Activated naive CD8-positive, alpha-beta T cell (primary cell): ENCODE measurements around the gene RBM24.
"Not testable (repeated sequence)": the region's sequence is repeated elsewhere in the genome, so short reads cannot be mapped to it uniquely, and the experiment has no call there.

Experiments
- H3K27ac Mint-ChIP-seq: one replicate; pipeline ENCODE4 v1.8.0; 2021; ENCODE audit warnings: mixed read lengths
- H3K27me3 Mint-ChIP-seq: one replicate; pipeline ENCODE4 v1.8.0; 2021; ENCODE audit warnings: mixed read lengths
- H3K36me3 Mint-ChIP-seq: one replicate; pipeline ENCODE4 v1.8.0; 2021; ENCODE audit warnings: mixed read lengths
- H3K4me1 Mint-ChIP-seq: one replicate; pipeline ENCODE4 v1.8.0; 2021; ENCODE audit warnings: low read depth, mixed read lengths
- H3K4me3 Mint-ChIP-seq: one replicate; pipeline ENCODE4 v1.8.0; 2021; ENCODE audit warnings: mild to moderate bottlenecking, mixed read lengths
- H3K9me3 Mint-ChIP-seq: one replicate; pipeline ENCODE4 v1.8.0; 2021; ENCODE audit warnings: low read depth, mixed read lengths

The RBM24 gene

DNA sequence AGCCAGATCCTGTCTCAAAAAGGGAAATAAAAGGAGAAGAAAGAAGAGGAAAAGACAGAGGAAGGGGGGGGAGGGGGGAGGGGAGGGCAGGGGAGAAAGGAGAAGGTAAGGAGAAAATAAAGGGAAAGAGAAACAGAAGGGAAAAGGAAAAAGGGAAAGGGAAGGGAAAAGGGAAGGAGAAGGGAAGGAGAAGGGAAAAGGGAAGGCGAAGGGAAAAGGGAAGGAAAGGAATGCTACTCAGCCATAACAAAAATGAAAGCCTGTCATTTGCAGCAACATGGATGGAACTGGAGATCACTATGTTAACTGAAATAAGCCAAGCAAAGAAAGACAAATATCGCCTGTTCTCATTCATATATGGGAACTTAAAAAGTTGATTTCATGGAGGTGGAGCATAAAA, 22.3 kb downstream of the RBM24 start:
- Mint-ChIP-seq H3K27ac (no peak overlapping the region), H3K36me3 (no peaks in the 10 kb centered on the region), H3K9me3 (peaks cover 3% of the 10 kb centered on the region), H3K27me3 (peaks cover 8% of the 10 kb centered on the region), H3K4me3 (no peak overlapping the region), H3K4me1 (no peaks in the 10 kb centered on the region)

DNA sequence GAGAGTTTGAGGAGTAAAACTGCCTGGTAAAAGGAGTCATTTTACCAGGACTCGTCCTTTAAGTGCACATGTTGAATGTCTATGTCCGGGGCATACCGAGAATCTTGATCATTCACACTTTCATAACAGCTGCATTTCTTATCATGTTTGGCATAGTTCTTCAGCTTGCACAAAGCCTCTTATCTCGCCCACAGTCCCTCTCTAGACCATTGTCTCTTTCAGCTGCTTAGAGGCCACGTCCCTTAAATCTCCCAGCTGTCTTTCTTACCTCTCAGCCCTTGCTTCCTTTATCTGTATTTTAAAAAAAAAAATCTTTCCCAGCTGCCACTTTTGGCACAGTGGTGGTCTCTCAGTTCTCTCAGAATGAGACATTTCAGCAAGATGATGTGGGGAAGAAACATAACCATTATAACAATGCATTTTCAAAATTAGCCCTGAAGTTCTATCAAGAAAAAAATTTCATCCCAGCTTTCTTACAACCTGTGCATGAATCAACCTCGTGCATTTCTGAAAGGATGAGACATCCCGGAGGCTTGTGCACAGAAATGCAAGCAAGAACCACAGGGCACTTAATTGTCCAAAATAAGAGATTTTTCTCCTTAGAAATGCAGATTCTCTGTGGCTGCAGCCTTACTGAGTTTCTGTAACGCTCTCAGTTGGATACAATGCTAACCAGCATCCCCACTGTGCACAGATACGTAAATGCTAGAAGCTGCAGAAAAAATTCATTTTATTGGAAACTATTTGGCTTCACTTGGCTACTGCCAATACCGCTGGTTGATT, 24.2 kb downstream of the RBM24 start:
- H3K27me3 Mint-ChIP-seq = peaks cover 3% of the 10 kb centered on the region
- no peak overlapping the region for H3K27ac Mint-ChIP-seq
- no peak overlapping the region for H3K4me3 Mint-ChIP-seq
- H3K9me3 Mint-ChIP-seq = peaks cover 3% of the 10 kb centered on the region
- H3K4me1 Mint-ChIP-seq = no peaks in the 10 kb centered on the region
- no peaks in the 10 kb centered on the region for H3K36me3 Mint-ChIP-seq

DNA sequence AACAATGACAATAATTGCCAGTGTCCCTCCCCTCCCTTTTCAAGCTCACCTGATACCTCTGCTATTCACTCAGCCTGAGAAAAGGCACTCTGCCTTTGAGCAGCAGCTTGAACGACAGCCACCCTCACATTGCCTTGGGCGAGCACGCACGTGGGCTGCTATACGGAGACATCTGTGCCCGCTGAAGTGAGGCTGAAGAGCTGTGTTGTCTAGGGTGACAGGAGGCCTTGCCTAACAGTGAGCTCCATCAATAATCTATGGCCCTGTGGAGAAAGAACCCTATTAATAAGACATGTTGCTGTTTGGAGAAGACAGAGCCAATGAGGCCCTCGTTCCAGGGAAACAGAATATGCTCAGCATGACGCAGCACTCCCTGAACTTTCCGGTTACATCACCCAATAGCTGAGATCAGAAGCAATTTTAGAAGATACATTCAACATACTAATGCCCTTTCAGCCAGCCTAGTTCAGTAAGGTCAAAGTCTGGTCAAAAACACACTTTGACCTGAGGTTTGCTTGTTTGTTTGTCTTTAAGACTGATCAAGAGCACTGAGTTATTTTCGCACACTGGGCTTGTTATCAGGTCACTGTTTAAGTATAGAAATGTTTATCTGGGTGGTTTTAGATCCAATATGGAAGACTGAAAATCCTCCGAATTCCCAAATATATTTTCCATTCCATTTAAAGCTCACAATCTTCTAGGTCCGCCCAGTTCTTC, 30.6 kb downstream of the RBM24 start:
- Mint-ChIP-seq H3K4me3 (no peak overlapping the region), H3K27me3 (peaks cover 3% of the 10 kb centered on the region), H3K27ac (no peak overlapping the region), H3K9me3 (no peaks in the 10 kb centered on the region), H3K36me3 (no peaks in the 10 kb centered on the region), H3K4me1 (no peaks in the 10 kb centered on the region)

DNA sequence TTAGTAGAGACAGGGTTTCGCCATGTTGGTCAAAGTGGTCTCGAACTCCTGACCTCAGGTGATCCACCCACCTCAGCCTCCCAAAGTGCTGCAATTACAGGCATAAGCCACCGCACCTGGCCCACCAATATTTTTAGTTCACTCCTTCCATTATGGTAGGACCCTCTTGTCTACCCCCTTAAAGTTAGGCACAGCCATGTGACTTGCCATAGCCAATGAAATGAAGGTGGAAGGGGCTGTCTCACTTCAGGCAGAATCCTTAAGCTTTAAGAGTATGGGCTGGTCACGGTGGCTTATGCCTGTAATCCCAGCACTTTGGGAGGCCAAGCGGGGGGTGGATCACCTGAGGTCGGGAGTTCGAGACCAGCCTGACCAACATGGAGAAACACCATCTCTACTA, 32.1 kb downstream of the RBM24 start:
- H3K27ac Mint-ChIP-seq, H3K4me3 Mint-ChIP-seq, H3K27me3 Mint-ChIP-seq, H3K9me3 Mint-ChIP-seq, H3K36me3 Mint-ChIP-seq, H3K4me1 Mint-ChIP-seq: not testable (repeated sequence)

DNA sequence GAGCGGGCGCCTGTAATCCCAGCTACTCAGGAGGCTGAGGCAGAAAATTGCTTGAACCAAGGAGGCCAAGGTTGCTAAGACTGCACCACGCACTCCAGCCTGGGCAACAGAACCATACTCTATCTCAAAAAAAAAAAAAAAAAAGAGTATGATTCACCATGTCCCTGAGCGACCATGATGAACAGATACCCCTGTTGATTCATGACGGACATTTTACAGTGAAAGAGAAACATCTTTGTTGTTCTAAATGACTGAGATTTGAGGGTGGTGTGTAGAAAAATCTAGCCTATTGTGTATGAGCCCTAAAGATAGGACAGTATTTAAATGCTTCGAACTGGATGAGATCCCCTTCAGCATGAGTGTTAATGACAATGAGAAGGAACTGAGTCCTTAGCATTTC, 32.8 kb downstream of the RBM24 start:
- Mint-ChIP-seq H3K27me3 (peaks cover 5% of the 10 kb centered on the region), H3K36me3 (no peaks in the 10 kb centered on the region), H3K9me3 (no peaks in the 10 kb centered on the region), H3K27ac (no peak overlapping the region), H3K4me1 (no peaks in the 10 kb centered on the region), H3K4me3 (no peak overlapping the region)

DNA sequence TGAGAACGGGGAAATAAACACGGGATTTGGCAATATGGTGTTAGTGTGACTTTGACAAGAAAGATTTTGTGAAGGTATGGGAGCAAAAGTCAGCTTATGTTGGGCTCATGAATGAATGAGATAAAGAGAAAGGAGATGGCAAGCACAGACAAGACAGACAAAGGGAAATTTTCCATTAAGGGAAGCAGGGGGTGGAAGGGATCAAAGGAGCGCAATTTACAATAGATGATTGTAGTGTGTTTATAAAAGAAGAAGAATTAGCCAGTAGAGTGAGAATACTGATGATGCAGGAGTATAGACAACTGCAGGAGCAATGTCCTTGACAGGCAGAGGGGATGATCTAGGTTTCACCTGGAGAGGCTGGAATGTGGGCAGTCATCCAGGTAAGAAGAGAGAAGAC, 34.1 kb downstream of the RBM24 start:
- Mint-ChIP-seq H3K27me3 (peaks cover 5% of the 10 kb centered on the region), H3K27ac (no peak overlapping the region), H3K4me1 (no peaks in the 10 kb centered on the region), H3K4me3 (no peak overlapping the region), H3K36me3 (no peaks in the 10 kb centered on the region), H3K9me3 (no peaks in the 10 kb centered on the region)

DNA sequence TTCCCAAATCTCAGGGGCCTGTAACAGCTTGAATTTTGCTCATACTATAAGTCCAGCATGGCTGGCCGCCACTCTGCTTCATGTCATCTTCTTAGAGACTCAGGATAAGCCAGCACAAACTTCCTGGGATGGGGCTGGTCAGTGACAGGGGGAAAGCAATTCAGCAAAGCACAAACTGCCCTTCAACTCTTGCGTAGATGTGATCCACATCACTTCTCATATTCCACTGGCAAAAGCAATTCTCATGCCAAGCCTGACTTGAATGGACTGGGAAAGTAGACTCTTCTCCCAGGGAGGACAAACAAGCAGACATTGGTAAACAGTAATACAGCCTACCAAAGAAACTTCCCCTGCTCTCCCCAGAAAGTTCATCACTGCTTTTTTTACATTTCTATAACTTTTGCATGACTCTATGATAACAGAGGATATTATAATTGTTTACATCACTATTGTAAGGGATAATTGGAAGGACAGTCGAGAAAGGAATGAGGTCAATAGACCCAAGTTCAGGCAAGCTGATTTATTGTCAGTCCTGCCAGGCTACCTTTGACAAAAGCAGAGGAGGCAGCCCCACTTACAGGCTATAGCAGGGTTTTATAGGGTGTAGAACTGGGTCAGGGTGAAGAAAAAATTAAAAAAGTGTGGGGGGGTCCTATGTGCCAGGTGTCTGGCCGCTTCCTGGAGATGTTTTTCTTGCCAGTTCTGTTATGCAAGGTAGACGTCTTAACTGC, 37.4 kb downstream of the RBM24 start:
- Mint-ChIP-seq H3K4me3 (no peak overlapping the region), H3K36me3 (no peaks in the 10 kb centered on the region), H3K27me3 (peaks cover 5% of the 10 kb centered on the region), H3K9me3 (no peaks in the 10 kb centered on the region), H3K4me1 (no peaks in the 10 kb centered on the region), H3K27ac (no peak overlapping the region)

DNA sequence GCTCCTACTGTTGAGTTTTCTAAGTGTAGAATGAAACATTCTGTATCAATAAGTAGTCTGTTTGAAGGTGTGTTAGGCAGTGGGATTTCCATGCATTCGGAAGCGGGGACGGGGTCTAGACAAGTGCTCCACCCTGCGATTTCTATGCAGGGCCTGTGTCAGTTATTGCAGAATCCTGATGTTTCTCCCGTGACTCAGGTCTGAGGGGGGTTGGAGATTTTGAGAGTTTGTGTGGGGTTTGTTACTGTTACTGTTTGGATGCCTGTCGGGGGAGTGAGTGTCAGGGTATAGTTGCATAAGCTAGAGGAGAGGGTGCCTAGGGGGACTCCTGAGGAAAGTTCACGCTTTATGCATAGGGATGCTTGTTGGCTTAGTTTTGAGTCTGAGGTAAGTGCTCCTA, 39.1 kb downstream of the RBM24 start:
- H3K27ac Mint-ChIP-seq, H3K4me1 Mint-ChIP-seq, H3K27me3 Mint-ChIP-seq, H3K9me3 Mint-ChIP-seq, H3K36me3 Mint-ChIP-seq, H3K4me3 Mint-ChIP-seq: not testable (repeated sequence)

DNA sequence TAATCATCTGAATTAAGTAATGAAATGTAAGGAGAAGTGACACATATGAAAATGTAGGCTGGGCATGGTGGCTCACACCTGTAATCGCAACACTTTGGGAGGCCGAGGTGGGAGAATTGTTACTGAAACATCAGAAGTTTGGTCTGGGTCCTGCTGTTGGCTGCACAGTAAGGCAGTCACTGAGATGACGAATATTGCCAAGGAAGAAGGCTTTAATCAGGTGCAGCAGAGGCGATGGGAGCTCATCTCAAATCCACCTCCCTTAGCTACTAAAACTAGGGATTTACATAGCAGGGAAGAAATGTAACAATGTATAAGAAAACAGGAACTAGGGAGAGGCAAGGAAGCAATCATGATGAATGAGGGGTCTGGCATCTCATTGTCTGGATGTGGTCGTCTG, 50.1 kb downstream of the RBM24 start:
- H3K4me3 Mint-ChIP-seq = no peak overlapping the region
- H3K4me1 Mint-ChIP-seq = no peaks in the 10 kb centered on the region
- no peaks in the 10 kb centered on the region for H3K27me3 Mint-ChIP-seq
- H3K27ac Mint-ChIP-seq = no peak overlapping the region
- H3K36me3 Mint-ChIP-seq = no peaks in the 10 kb centered on the region
- H3K9me3 Mint-ChIP-seq = no peaks in the 10 kb centered on the region

DNA sequence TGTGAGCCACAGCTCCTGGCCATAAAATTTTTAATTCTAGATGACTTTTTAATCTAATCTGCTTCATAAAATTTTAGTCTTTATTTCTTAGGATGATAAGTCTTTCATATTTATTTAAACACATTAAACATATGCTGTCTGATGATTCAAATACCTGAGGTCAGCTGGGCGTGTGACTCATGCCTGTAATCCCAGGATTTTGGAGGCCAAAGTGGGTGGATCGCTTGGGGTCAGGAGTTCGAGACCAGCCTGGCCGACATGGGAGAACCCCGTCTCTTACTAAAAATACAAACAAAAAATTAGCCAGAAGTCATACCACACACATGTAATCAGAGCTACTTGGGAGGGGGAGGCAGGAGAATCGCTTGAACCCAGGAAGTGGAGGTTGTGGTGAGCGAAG, 53.1 kb downstream of the RBM24 start:
- Mint-ChIP-seq H3K36me3 (no peaks in the 10 kb centered on the region), H3K4me3 (no peak overlapping the region)

DNA sequence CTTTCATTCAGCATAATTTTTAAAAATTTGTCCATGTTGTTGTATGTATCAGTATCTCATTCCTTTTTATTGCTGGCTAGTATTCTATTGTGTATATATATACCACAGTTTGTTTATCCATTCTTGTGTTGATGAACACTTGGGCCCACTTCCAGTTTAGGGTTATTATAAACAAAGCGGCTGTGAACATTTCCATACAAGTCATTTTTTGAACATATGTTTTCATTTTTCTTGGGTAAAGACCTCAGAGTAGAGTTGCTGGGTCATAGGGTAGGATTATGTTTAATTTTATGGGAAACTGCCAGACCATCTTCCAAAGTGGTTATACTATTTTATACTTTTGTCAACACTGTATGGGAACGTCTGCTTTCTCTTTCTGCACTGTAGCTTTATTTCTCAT, 55.3 kb downstream of the RBM24 start:
- no peaks in the 10 kb centered on the region for H3K9me3 Mint-ChIP-seq
- peaks cover 2% of the 10 kb centered on the region for H3K27me3 Mint-ChIP-seq
- H3K36me3 Mint-ChIP-seq = no peaks in the 10 kb centered on the region
- no peaks in the 10 kb centered on the region for H3K4me1 Mint-ChIP-seq
- no peak overlapping the region for H3K4me3 Mint-ChIP-seq
- H3K27ac Mint-ChIP-seq = no peak overlapping the region

More for the DNA sequence above, 53.1 kb downstream of the RBM24 start:
- Mint-ChIP-seq H3K27ac (no peak overlapping the region), H3K9me3 (no peaks in the 10 kb centered on the region), H3K4me1 (no peaks in the 10 kb centered on the region), H3K27me3 (peaks cover 2% of the 10 kb centered on the region)

DNA sequence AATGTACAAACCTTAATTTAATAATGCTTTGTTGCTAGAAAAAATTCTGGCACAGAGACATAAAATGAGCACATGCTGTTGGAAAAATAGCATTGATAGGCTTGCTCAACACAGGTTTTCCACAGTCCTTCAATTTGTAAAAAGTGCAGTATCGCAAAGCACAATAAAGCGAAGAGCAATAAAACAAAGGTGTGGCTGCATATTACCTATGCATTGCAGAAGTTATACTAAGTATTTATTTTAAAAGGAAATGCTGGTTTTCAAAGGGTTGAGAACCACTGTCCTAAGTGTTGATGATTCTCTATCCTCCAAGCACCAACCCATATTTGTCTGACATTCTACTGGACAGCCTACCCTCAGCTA, 58.1 kb downstream of the RBM24 start:
- Mint-ChIP-seq H3K27ac (no peak overlapping the region), H3K4me1 (no peaks in the 10 kb centered on the region), H3K4me3 (no peak overlapping the region), H3K36me3 (no peaks in the 10 kb centered on the region), H3K27me3 (peaks cover 10% of the 10 kb centered on the region), H3K9me3 (no peaks in the 10 kb centered on the region)

DNA sequence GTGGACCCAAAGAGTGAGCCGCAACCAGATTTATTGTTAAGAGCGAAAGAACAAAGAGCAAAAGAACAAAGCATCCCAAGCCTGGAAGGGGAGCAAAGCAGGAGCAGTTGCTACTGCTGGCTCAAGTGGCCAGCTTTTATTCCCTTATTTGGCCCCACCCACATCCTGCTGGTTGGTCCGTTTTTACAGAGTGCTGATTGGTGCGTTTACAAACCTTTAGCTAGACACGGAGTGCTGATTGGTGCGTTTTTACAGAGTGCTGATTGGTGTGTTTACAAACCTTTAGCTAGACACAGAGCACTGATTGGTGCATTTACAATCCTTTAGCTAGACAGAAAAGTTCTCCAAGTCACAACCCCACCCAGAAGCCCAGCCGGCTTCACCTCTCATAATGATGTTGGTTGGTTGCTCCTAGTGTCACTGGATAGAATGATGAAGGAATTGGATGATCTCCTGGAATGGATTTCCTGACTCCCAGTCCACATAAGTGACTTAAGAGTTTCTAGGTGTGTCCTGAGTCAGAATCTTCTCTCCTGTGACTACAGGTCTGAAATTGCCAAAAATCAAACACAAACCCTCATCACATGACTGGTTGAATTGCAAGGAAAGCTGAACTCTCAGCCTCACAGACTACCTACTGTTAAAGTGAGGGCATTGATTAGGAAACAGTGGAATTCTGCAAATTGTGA, 60.1 kb downstream of the RBM24 start:
- no peak overlapping the region for H3K4me3 Mint-ChIP-seq
- no peak overlapping the region for H3K27ac Mint-ChIP-seq
- H3K9me3 Mint-ChIP-seq = no peaks in the 10 kb centered on the region
- H3K27me3 Mint-ChIP-seq = peaks cover 10% of the 10 kb centered on the region
- no peaks in the 10 kb centered on the region for H3K36me3 Mint-ChIP-seq
- H3K4me1 Mint-ChIP-seq = no peaks in the 10 kb centered on the region

DNA sequence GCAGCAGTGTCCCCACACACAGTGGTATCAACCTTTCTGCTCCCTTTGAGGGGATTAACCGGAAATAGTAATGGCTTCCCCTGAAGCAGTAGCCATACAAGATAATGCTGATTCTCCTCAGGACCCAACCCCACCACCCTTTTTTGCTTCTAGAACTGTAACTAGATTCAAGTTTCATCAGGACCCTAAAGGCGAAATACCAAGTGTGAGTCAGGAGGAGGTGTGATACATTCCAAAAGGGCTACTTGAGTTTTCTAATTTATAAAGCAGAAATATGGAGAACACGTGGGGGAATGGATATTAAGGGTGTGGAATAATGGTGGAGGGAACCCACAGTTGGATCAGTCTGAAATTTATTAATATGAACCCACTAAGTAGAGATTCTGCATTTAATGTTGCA, 60.7 kb downstream of the RBM24 start:
- no peak overlapping the region for H3K4me3 Mint-ChIP-seq

DNA sequence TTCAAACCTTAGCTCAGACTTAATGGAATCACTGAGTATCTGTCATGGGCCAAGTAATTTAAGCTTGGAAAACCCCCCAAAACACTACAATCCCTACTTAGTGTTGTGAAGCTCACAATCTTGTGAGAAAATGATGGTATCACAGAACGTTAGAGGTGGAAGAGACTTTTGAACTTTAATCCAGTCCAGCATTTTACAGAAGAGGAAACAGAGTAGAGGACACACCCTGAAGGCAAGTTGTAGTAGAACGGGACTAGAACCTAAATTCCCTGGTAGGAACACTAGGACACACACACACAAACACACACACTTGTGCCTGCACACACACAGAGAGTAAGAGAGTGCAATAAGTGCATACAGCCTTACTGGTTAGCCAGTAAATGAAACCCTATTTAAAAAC, 62.1 kb downstream of the RBM24 start:
- no peaks in the 10 kb centered on the region for H3K4me1 Mint-ChIP-seq
- H3K36me3 Mint-ChIP-seq = no peaks in the 10 kb centered on the region
- H3K27ac Mint-ChIP-seq = no peak overlapping the region
- peaks cover 9% of the 10 kb centered on the region for H3K27me3 Mint-ChIP-seq
- no peaks in the 10 kb centered on the region for H3K9me3 Mint-ChIP-seq
- H3K4me3 Mint-ChIP-seq = no peak overlapping the region

More for the DNA sequence above, 60.7 kb downstream of the RBM24 start:
- Mint-ChIP-seq H3K4me1 (no peaks in the 10 kb centered on the region), H3K36me3 (no peaks in the 10 kb centered on the region), H3K9me3 (no peaks in the 10 kb centered on the region), H3K27ac (no peak overlapping the region), H3K27me3 (peaks cover 10% of the 10 kb centered on the region)
